ENCODE data around the gene TP53TG5.
A peak's percentile ranks its signal among the peaks of the same experiment; 100 is the strongest.

TP53TG5 gene

GRCh38 chr20:45405571-45406259 is 27.6 kb upstream of the TP53TG5 start:
- no peak for DNase-seq (ENCODE audit: low read depth)

- no peak for DNase-seq (ENCODE audit: low read depth)
These were observed 26.3 kb upstream of the TP53TG5 start for GRCh38 chr20:45404438-45404837.

- no peak for DNase-seq (ENCODE audit: low read depth)
These were observed 24.8 kb upstream of the TP53TG5 start for GRCh38 chr20:45402946-45403345.

- DNase-seq (ENCODE audit: low read depth), result no peak
These were observed 22.4 kb upstream of the TP53TG5 start for GRCh38 chr20:45400346-45401031.

GRCh38 chr20:45399018-45399417 is 20.9 kb upstream of the TP53TG5 start:
- DNase-seq (ENCODE audit: low read depth), result no peak

GRCh38 chr20:45395114-45395415 is 16.9 kb upstream of the TP53TG5 start:
- DNase-seq (ENCODE audit: low read depth), result no peak

- DNase-seq (ENCODE audit: low read depth), result no peak
These were observed 16.3 kb upstream of the TP53TG5 start for GRCh38 chr20:45394221-45395113.

- no peak for DNase-seq (ENCODE audit: low read depth)
These were observed 14.6 kb upstream of the TP53TG5 start for GRCh38 chr20:45392733-45393132.

- DNase-seq (ENCODE audit: low read depth), result no peak
These were observed 13.4 kb upstream of the TP53TG5 start for GRCh38 chr20:45391559-45391958.

- DNase-seq (ENCODE audit: low read depth), result no peak
These were observed 12.8 kb upstream of the TP53TG5 start for GRCh38 chr20:45390931-45391330.

- no peak for DNase-seq (ENCODE audit: low read depth)
These were observed 9.1 kb upstream of the TP53TG5 start for GRCh38 chr20:45387274-45387673.

GRCh38 chr20:45377269-45377668 is 856 bp downstream of the TP53TG5 start:
- DNase-seq (ENCODE audit: low read depth), result no peak

GRCh38 chr20:45374966-45375365 is 3.2 kb downstream of the TP53TG5 start:
- DNase-seq (ENCODE audit: low read depth), result no peak

- DNase-seq (ENCODE audit: low read depth), result no peak
These were observed 4.0 kb downstream of the TP53TG5 start for GRCh38 chr20:45374101-45374467.

GRCh38 chr20:45373353-45374100 is 4.6 kb downstream of the TP53TG5 start:
- DNase-seq (ENCODE audit: low read depth), result peak; percentile 40

- DNase-seq (ENCODE audit: low read depth), result no peak
These were observed 5.3 kb downstream of the TP53TG5 start for GRCh38 chr20:45372646-45373352.

GRCh38 chr20:45372241-45372640 is 5.9 kb downstream of the TP53TG5 start:
- no peak for DNase-seq (ENCODE audit: low read depth)

- no peak for DNase-seq (ENCODE audit: low read depth)
These were observed 7.5 kb downstream of the TP53TG5 start for GRCh38 chr20:45370571-45371160.

GRCh38 chr20:45368221-45368980 is 9.7 kb downstream of the TP53TG5 start:
- DNase-seq (ENCODE audit: low read depth), result no peak

GRCh38 chr20:45367126-45367525 is 11.0 kb downstream of the TP53TG5 start:
- no peak for DNase-seq (ENCODE audit: low read depth)

- DNase-seq (ENCODE audit: low read depth), result no peak
These were observed 11.5 kb downstream of the TP53TG5 start for GRCh38 chr20:45366631-45367030.
